ENCODE data around the gene VAV1. TPM values are rescaled to one million over a fixed set of nuclear protein-coding genes. Genes with fewer than 3 reads are reported as not detected.
"Not testable (repeated sequence)": the region's sequence is repeated elsewhere in the genome, so short reads cannot be mapped to it uniquely, and the experiment has no call there.

Gene VAV1
- total RNA-seq, 2 experiments from 2014 or later, result 77.9 to 84.5 TPM

DNA sequence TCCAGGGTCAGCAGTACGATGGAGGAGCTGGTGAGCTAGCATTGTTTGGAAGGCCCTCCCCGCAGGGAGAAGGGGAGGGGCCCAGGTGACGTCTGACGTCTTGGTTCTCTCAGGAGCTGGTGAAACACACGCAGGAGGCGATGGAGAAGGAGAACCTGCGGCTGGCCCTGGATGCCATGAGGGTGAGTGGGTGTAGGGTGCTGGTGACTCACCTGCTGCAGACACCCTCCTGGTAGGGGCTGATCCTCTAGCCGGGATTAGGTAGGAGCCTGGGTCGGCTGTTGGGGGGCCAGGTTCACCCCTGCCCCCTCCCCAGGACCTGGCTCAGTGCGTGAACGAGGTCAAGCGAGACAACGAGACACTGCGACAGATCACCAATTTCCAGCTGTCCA, 55.8 kb downstream of the VAV1 start:
- Mint-ChIP-seq H3K4me3 (no peak overlapping the region), H3K27me3 (no peaks in the 10 kb centered on the region), H3K36me3 (peaks cover 62% of the 10 kb centered on the region), H3K9me3 (no peaks in the 10 kb centered on the region), H3K4me1 (ENCODE audit: low read depth) (peaks cover 5% of the 10 kb centered on the region), H3K27ac (peak overlapping the region; percentile 54)
- ChIA-PET CTCF (no interaction called here), POLR2A (interaction anchor here (0.6 kb wide), 1 partner anchor 56 kb away, joined by 3 read pairs; the partner anchor contains the start of gene VAV1)
- no peak for DNase-seq
- intact Hi-C loops (cut with micrococcal nuclease), result no loop called here

DNA sequence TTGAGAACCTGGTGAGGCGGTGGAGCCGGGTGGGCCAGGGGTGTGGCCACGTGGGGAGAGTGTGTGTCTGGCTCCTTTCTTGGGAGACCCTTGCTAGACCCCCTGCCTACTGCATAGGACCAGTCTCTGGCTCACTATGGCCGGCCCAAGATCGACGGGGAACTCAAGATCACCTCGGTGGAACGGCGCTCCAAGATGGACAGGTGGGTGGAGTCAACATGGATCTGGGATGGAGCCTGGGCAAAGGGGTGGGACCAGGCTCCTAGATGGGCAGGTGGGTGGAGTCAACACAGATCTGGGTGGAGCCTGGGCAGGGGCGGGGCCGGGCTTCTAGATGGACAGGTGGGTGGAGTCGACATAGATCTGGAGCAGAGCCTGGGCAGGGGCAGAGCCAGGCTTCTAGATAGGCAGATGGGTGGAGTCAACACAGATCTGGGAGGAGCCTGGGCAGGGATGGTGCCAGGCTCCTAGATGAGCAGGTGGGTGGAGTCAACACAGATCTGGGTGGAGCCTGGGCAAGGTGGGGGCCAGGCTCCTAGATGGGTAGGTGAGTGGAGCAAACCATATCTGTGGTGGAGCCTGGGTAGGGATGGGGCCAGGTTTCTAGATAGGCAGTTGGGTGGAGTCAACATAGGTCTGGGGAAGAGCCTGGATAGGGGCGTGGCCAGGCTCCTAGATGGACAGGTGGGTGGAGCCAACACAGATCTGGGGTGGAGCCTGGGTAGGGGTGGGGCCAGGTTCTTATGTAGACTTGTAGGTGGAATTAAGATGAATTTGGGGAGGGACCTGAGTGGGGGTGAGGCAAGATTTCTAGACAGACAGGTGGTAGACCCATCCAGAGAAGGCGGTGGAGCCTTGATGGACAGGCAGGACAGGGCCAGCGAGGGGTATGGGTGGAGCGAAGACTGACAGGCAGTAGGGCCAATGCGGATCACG, 56.5 kb downstream of the VAV1 start:
- H3K27me3 Mint-ChIP-seq, result no peaks in the 10 kb centered on the region
- H3K4me1 Mint-ChIP-seq (ENCODE audit: low read depth), result peaks cover 5% of the 10 kb centered on the region
- no peaks in the 10 kb centered on the region for H3K9me3 Mint-ChIP-seq
- ChIA-PET POLR2A (interaction anchor here (0.6 kb wide), 1 partner anchor 56 kb away, joined by 3 read pairs; the partner anchor contains the start of gene VAV1), CTCF (no interaction called here)
- no peak overlapping the region for H3K4me3 Mint-ChIP-seq
- peaks cover 64% of the 10 kb centered on the region for H3K36me3 Mint-ChIP-seq
- H3K27ac Mint-ChIP-seq, result peak overlapping the region; percentile 34
- DNase-seq, result peak; percentile 74
- intact Hi-C loops (cut with micrococcal nuclease), result no loop called here

DNA sequence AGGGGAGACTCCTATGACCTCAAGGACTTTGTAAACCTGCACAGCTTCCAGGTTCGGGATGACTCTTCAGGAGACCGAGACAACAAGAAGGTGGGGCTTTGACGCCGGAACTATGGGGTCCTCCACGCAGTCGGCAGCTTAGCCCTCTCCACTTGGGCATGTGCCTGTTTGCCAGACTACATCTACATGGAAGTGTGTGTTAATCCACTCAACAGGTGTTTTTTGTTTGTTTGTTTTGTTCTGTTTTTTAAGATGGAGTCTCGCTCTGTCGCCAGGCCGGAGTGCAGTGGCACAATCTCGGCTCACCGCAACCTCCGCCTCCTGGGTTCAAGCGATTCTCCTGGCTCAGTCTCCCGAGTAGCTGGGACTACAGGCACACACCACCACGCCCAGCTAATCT, 57.3 kb downstream of the VAV1 start:
- DNase-seq; H3K4me3 Mint-ChIP-seq; CTCF ChIA-PET; H3K27ac Mint-ChIP-seq; H3K27me3 Mint-ChIP-seq; H3K9me3 Mint-ChIP-seq; POLR2A ChIA-PET; intact Hi-C loops (cut with micrococcal nuclease); H3K4me1 Mint-ChIP-seq (ENCODE audit: low read depth): not testable (repeated sequence)
- H3K36me3 Mint-ChIP-seq, result peaks cover 56% of the 10 kb centered on the region

DNA sequence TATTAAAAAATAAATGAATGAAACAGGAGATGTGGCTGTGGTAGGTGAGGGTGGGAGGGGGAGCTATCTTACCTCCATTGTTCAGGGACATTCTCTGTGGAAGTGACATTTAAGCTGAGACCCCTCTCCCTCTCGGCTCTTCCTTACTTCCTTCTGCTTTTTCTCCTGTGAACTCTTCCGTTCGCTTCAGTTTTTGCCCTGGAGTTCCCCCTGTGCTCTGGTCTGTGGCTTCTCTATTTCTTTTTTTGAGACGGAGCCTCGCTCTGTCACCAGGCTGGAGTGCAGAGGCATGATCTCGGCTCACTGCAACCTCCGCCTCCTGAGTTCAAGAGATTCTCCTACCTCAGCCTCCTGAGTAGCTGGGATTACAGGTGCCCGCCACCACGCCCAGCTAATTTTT, 58.6 kb downstream of the VAV1 start:
- CTCF ChIA-PET; H3K4me3 Mint-ChIP-seq; H3K27ac Mint-ChIP-seq; intact Hi-C loops (cut with micrococcal nuclease); H3K9me3 Mint-ChIP-seq; DNase-seq; H3K4me1 Mint-ChIP-seq (ENCODE audit: low read depth); POLR2A ChIA-PET; H3K27me3 Mint-ChIP-seq: not testable (repeated sequence)
- peaks cover 57% of the 10 kb centered on the region for H3K36me3 Mint-ChIP-seq

DNA sequence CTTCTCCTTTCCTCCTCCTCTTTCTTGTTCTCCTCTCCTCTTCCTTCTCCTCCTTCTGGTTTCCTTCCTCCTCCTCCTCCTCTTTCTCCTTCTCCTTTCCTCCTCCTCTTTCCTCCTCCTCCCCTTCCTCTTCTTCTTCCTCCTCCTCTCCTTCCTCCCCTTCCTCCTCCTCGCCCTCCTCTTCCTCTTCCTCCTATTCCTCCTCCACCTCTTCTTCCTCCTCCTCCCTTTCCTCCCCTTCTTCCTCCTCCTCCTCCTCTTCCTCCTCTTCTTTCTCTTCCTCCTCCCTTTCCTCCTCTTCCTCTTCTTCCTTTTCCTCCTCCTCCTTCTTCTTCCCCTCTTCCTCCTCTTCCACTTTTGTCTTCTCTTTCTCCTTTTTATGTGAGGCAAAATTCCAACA, 59.9 kb downstream of the VAV1 start:
- intact Hi-C loops (cut with micrococcal nuclease), result no loop called here
- H3K27ac Mint-ChIP-seq, result no peak overlapping the region
- POLR2A ChIA-PET, result no interaction called here
- H3K9me3 Mint-ChIP-seq, result peaks cover 2% of the 10 kb centered on the region
- DNase-seq, result no peak
- H3K36me3 Mint-ChIP-seq, result peaks cover 63% of the 10 kb centered on the region
- peaks cover 20% of the 10 kb centered on the region for H3K4me1 Mint-ChIP-seq (ENCODE audit: low read depth)
- CTCF ChIA-PET, result no interaction called here
- H3K4me3 Mint-ChIP-seq, result no peak overlapping the region
- H3K27me3 Mint-ChIP-seq, result no peaks in the 10 kb centered on the region

DNA sequence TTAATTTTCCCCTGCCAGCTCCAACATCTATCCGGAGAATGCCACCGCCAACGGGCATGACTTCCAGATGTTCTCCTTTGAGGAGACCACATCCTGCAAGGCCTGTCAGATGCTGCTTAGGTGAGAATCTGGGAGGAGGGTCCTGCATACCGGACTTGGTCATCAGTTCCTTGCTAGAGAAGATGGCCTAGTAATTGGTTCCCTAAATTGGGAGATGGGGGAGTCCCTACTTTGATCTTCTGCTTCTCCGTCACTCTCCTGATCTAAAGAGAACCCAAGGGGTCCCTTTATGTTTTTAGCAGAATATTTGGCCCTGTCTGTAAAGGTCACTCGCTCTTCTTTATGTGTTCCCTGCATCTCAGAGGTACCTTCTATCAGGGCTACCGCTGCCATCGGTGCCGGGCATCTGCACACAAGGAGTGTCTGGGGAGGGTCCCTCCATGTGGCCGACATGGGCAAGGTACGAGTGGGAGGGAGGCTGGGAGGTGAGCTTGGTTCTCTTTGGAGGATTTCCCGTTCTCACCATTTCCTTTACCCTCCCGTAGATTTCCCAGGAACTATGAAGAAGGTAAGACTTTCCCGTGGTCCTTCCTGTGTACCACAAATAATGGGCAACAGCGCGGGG, 60.8 kb downstream of the VAV1 start:
- peaks cover 2% of the 10 kb centered on the region for H3K9me3 Mint-ChIP-seq
- CTCF ChIA-PET, result no interaction called here
- peak overlapping the region; percentile 38 for H3K27ac Mint-ChIP-seq
- no peaks in the 10 kb centered on the region for H3K27me3 Mint-ChIP-seq
- POLR2A ChIA-PET, result no interaction called here
- H3K36me3 Mint-ChIP-seq, result peaks cover 59% of the 10 kb centered on the region
- intact Hi-C loops (cut with micrococcal nuclease), result no loop called here
- H3K4me3 Mint-ChIP-seq, result no peak overlapping the region
- peaks cover 28% of the 10 kb centered on the region for H3K4me1 Mint-ChIP-seq (ENCODE audit: low read depth)
- DNase-seq, result no peak

DNA sequence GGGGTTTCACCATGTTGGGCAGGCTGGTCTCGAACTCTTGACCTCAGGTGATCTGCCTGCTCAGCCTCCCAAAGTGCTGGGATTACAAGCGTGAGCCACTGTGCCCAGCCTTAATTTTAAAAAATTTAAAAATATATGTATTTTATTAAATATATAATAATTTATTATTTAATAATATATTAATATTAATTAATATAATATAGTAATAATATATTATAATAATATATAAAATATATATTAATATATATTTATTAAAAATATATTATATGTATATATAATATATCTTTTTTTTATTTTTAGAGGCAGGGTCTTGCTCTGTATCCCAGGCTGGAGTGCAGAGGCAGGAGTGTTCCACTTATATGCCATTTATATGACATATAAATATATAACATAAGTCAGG, 61.9 kb downstream of the VAV1 start:
- no peak overlapping the region for H3K27ac Mint-ChIP-seq
- H3K9me3 Mint-ChIP-seq, result peaks cover 2% of the 10 kb centered on the region
- no peaks in the 10 kb centered on the region for H3K27me3 Mint-ChIP-seq
- ChIA-PET CTCF (no interaction called here), POLR2A (no interaction called here)
- intact Hi-C loops (cut with micrococcal nuclease), result no loop called here
- H3K36me3 Mint-ChIP-seq, result peaks cover 47% of the 10 kb centered on the region
- no peak for DNase-seq
- no peak overlapping the region for H3K4me3 Mint-ChIP-seq
- H3K4me1 Mint-ChIP-seq (ENCODE audit: low read depth), result peaks cover 24% of the 10 kb centered on the region

DNA sequence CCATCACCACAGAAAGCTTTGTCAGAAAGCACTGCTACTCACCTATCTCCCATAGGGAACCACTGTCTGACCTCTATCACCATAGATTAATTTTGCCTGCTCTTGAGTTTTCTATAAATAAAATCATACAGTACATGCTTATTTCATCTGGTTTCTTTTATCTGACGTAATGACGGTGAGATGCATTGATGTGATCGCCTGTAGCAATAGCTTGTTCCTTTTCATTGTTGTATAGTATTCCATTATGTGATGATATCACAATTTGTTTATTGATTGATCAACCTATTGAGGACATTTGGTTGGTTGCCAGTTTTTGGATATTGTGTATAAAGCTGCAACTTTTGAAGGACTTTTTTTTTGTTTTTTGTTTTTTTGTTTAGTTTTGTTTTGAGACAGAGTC, 63.0 kb downstream of the VAV1 start:
- H3K9me3 Mint-ChIP-seq, result peaks cover 2% of the 10 kb centered on the region
- H3K36me3 Mint-ChIP-seq, result peaks cover 45% of the 10 kb centered on the region
- H3K4me3 Mint-ChIP-seq, result no peak overlapping the region
- H3K27me3 Mint-ChIP-seq, result no peaks in the 10 kb centered on the region
- ChIA-PET POLR2A (no interaction called here), CTCF (interaction anchor here (0.9 kb wide), 1 partner anchor 27 kb away, joined by 5 read pairs; no protein-coding TSS in a partner anchor)
- peaks cover 24% of the 10 kb centered on the region for H3K4me1 Mint-ChIP-seq (ENCODE audit: low read depth)
- intact Hi-C loops (cut with micrococcal nuclease), result no loop called here
- DNase-seq, result no peak
- no peak overlapping the region for H3K27ac Mint-ChIP-seq

DNA sequence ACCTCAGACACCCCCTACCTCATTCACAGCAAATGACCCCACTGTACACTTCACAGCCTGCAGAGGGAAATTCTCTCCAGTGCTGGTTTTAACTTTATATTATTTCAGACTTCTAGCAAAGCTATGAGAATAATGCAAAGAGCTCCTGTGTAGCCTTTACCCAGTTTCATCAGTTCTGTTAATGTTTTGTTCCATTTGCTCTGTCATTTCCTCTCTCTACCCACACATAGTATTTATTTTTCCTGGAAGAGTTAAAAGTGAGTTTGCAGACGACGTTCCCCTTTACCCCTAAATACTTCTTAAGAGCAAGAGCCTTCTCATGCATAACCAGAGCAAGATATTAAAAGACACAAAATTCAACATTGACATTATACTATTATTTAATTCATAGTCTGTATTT, 65.0 kb downstream of the VAV1 start:
- POLR2A ChIA-PET, result no interaction called here
- intact Hi-C loops (cut with micrococcal nuclease), result no loop called here
- H3K4me3 Mint-ChIP-seq, result no peak overlapping the region
- peaks cover 2% of the 10 kb centered on the region for H3K9me3 Mint-ChIP-seq
- H3K4me1 Mint-ChIP-seq (ENCODE audit: low read depth), result peaks cover 24% of the 10 kb centered on the region
- CTCF ChIA-PET, result no interaction called here
- H3K36me3 Mint-ChIP-seq, result peaks cover 40% of the 10 kb centered on the region
- DNase-seq, result no peak
- H3K27ac Mint-ChIP-seq, result peak overlapping the region; percentile 83
- H3K27me3 Mint-ChIP-seq, result no peaks in the 10 kb centered on the region

DNA sequence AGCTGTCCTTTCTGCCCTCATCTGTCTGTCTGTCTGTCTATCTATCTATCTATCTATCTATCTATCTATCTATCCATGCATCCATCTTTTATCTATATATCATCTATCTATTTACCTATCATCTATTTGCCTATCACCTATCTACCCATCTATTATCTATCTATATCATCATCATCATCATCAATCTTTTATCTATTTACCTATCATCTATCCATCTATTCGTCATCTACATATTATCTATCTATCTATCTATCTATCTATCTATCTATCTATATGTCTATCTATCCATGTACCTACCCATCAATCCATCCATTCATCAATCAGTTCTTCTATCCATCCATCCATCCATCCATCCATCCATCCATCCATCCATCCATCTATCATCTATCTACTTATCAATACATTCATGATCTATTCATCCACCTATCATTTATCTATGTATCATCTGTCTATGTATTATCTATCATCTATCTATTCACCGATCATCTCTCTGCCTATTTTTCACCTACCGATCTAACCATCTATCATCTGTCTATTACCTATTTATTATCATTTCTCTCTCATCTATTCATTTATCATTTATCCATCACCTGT, 65.7 kb downstream of the VAV1 start:
- intact Hi-C loops (cut with micrococcal nuclease), result no loop called here
- Mint-ChIP-seq H3K9me3 (peaks cover 2% of the 10 kb centered on the region), H3K4me3 (no peak overlapping the region), H3K27me3 (no peaks in the 10 kb centered on the region), H3K36me3 (peaks cover 36% of the 10 kb centered on the region), H3K4me1 (ENCODE audit: low read depth) (peaks cover 24% of the 10 kb centered on the region), H3K27ac (peak overlapping the region; percentile 11)
- CTCF ChIA-PET, result no interaction called here
- DNase-seq, result no peak
- POLR2A ChIA-PET, result no interaction called here

DNA sequence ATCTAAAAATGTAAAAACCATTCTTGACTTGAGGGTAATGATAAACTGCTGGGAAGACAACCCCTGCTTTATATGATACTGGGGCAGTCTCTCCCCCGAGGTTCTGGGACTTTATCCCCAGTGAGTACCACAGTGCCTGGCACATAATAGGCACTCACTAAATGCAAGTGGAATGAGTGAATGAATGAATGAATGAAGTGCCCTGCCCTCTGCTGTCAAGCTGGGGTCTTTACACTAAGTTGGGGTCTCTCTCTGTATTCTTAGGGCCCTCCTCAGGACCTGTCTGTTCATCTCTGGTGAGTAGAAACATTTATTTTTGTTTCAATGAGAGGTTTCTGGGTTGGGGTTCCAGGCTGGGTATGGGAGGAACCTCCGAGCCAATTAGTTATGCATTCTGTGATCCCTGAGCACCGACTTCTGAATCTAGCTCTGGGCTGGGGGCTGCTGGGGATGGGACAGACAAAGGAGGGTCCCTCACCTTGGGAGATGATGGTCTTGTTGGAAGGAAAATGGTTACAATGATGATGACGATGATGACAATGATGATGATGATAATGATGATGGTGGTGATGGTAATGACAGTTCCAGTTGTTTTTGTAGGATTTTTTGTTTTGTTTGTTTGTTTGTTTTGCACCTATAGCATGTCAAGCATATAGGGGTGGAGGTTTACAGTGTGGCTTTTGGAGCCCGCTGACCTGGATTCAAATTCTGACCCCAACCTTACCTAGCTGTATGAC, 70.5 kb downstream of the VAV1 start:
- H3K4me3 Mint-ChIP-seq, result no peak overlapping the region
- no peak for DNase-seq
- CTCF ChIA-PET, result interaction anchor here (1.0 to 1.8 kb wide), 3 partner anchors 20 to 71 kb away, joined by 4 to 5 read pairs (median 4); partner anchors contain the start of gene VAV1
- H3K9me3 Mint-ChIP-seq, result no peaks in the 10 kb centered on the region
- POLR2A ChIA-PET, result no interaction called here
- intact Hi-C loops (cut with micrococcal nuclease), result no loop called here
- no peaks in the 10 kb centered on the region for H3K27me3 Mint-ChIP-seq
- no peak overlapping the region for H3K27ac Mint-ChIP-seq
- peaks cover 14% of the 10 kb centered on the region for H3K36me3 Mint-ChIP-seq
- H3K4me1 Mint-ChIP-seq (ENCODE audit: low read depth), result peaks cover 3% of the 10 kb centered on the region

DNA sequence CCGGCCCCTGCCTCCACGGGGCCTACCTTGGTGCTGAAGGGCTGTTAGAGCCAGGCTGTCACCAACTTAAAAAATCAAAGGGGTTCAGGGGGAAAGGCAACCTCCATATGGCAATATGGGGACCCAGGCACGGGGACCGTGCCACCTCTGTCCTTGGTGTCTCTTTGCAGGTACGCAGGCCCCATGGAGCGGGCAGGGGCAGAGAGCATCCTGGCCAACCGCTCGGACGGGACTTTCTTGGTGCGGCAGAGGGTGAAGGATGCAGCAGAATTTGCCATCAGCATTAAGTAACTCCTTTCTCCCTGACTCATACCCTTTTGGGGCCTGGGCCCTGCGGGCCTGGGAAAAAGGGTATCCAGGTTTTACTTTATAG, 75.3 kb downstream of the VAV1 start:
- intact Hi-C loops (cut with micrococcal nuclease), result no loop called here
- POLR2A ChIA-PET, result no interaction called here
- peaks cover 25% of the 10 kb centered on the region for H3K36me3 Mint-ChIP-seq

More for the DNA sequence above, 75.3 kb downstream of the VAV1 start:
- no peak for DNase-seq
- no peaks in the 10 kb centered on the region for H3K4me1 Mint-ChIP-seq (ENCODE audit: low read depth)
- H3K27ac Mint-ChIP-seq, result no peak overlapping the region
- no peaks in the 10 kb centered on the region for H3K9me3 Mint-ChIP-seq
- CTCF ChIA-PET, result no interaction called here
- H3K27me3 Mint-ChIP-seq, result no peaks in the 10 kb centered on the region
- H3K4me3 Mint-ChIP-seq, result no peak overlapping the region

Measured in activated CD4-positive, alpha-beta memory T cell treated with anti-CD3 and anti-CD28 coated beads for 36 hours (primary cell).